HepG2 (cell line): ENCODE results near the gene PSEN1. TPM values are rescaled to one million over a fixed set of nuclear protein-coding genes. Genes with fewer than 3 reads are reported as not detected.

Experiments
- ATAC-seq: fragments of 200-7000 bp; cut with Tn5 transposase; 3 replicates; pipeline ENCODE4 v1.9.1; 2020; ENCODE audit warnings: mild to moderate bottlenecking, moderate library complexity
- BruUV-seq: library from RNA; stranded (reverse); fragments of 400-500 nt; replicated peaks from 2 replicates; lab custom pipeline; 2021; lab: Mats Ljungman, UMichigan
- CTCF ChIA-PET: fragments of 300-600 bp; formaldehyde crosslinking; extraction: SDS; loops from one replicate; lab custom pipeline; 2021; ENCODE audit warnings: low total read pairs, inconsistent platforms, low intra/inter-chr PET ratio; lab: Yijun Ruan, JAX
- POLR2A ChIA-PET: fragments of 350-600 bp; sonication (Branson Sonifier 250); formaldehyde crosslinking; loops from one replicate; lab custom pipeline; 2020; ENCODE audit warnings: antibody characterized with exemption, inconsistent platforms; lab: Yijun Ruan, JAX
- DNase-seq: peaks from one replicate; pipeline ENCODE4 v3.0.0-alpha.2; 2015; ENCODE audit warnings: low spot score
- FAIRE-seq: peaks from 3 replicates; lab custom pipeline; 2011; peaks lifted over from hg19 to GRCh38; lab: Jason Lieb, UNC
- H2AFZ ChIP-seq: one replicate; pipeline ENCODE4 v1.6.1; 2011; ENCODE audit warnings: low read length, inconsistent platforms
- H3K27ac ChIP-seq: fragments of 300-600 bp; 3 replicates; pipeline ENCODE4 v1.8.0; 2011; ENCODE audit warnings: mixed run types, mild to moderate bottlenecking, mixed read lengths, low read length, inconsistent platforms; ENCODE audit not compliant: insufficient read depth; ENCODE audit errors: extremely low read length
- H3K27me3 ChIP-seq, 2 experiments: fragments of 200-600 bp in 1 of 2; 2 replicates in 1 of 2; 3 replicates in 1 of 2; pipeline versions ENCODE4 v1.6.0 to v1.8.0; 2011; ENCODE audit warnings: low read length in 2 of 2, mild to moderate bottlenecking in 2 of 2, moderate library complexity in 2 of 2, inconsistent platforms in 1 of 2; ENCODE audit not compliant: insufficient read depth in 2 of 2, control insufficient read depth in 1 of 2
- H3K36me3 ChIP-seq, 2 experiments: fragments of 200-600 bp in 1 of 2; replicated peaks in 1 of 2; 2 replicates in 1 of 2; 3 replicates in 1 of 2; pipeline versions ENCODE4 v1.5.1 to v1.8.0; 2011; ENCODE audit warnings: low read length in 2 of 2, inconsistent platforms in 1 of 2; ENCODE audit not compliant: insufficient read depth in 2 of 2, control insufficient read depth in 1 of 2
- H3K4me1 ChIP-seq: 2 replicates; pipeline ENCODE4 v1.5.1; 2012; ENCODE audit warnings: low read length, inconsistent platforms; ENCODE audit not compliant: insufficient read depth
- H3K4me2 ChIP-seq: 2 replicates; pipeline ENCODE4 v1.6.0; 2011; ENCODE audit warnings: low read depth, low read length, inconsistent platforms
- H3K4me3 ChIP-seq, 3 experiments: fragments of 200-600 bp in 1 of 3; sonication (generic), shearing (Covaris generic) in 1 of 3; replicated peaks in 1 of 3; 2 replicates each; pipeline ENCODE4 v1.5.1; 2011 to 2016; ENCODE audit warnings: low read length in 3 of 3, inconsistent platforms in 2 of 3, low read depth in 2 of 3, mild to moderate bottlenecking in 2 of 3, control low read depth in 1 of 3, mixed read lengths in 1 of 3; ENCODE audit not compliant: insufficient read depth in 1 of 3
- H3K79me2 ChIP-seq: one replicate; pipeline ENCODE4 v1.6.1; 2011; ENCODE audit warnings: low read length, inconsistent platforms; ENCODE audit not compliant: insufficient read depth
- H3K9ac ChIP-seq: 2 replicates; pipeline ENCODE4 v1.6.0; 2011; ENCODE audit warnings: mild to moderate bottlenecking, low read depth, low read length, inconsistent platforms; ENCODE audit not compliant: insufficient read depth
- H3K9me3 ChIP-seq: 2 replicates; pipeline ENCODE4 v1.5.1; 2012; ENCODE audit warnings: mild to moderate bottlenecking, low read length
- H4K20me1 ChIP-seq: 2 replicates; pipeline ENCODE4 v1.6.0; 2011; ENCODE audit warnings: inconsistent platforms, mild to moderate bottlenecking, low read length, moderate library complexity; ENCODE audit not compliant: insufficient read depth
- BHLHE40 ChIP-seq: IDR thresholded peaks from 2 replicates; pipeline ENCODE4 v1.6.1; 2011; ENCODE audit warnings: low read length, improper control_type of control experiment
- CREB1 ChIP-seq, 2 experiments: fragments of 450-650 bp in 1 of 2; IDR thresholded peaks; 2 replicates each; pipeline ENCODE4 v1.6.1; 2016 to 2017; ENCODE audit warnings: control low read depth in 1 of 2, mild to moderate bottlenecking in 1 of 2, missing compliant biosample characterization in 1 of 2, missing genetic modification characterization in 1 of 2
- HMGXB3 ChIP-seq: sonication (generic); formaldehyde crosslinking; IDR thresholded peaks from 2 replicates; pipeline ENCODE4 v1.4.0; 2020; ENCODE audit warnings: missing genetic modification reagents, borderline replicate concordance
- HNRNPL ChIP-seq: fragments of 200-400 bp; formaldehyde crosslinking; IDR thresholded peaks from 2 replicates; pipeline ENCODE4 v1.6.1; 2017; ENCODE audit warnings: mild to moderate bottlenecking, low read depth, low read length
- HNRNPLL ChIP-seq: fragments of 200-400 bp; formaldehyde crosslinking; IDR thresholded peaks from 2 replicates; pipeline ENCODE4 v1.6.1; 2017; ENCODE audit warnings: mild to moderate bottlenecking, low read depth, low read length; ENCODE audit not compliant: poor library complexity, severe bottlenecking
- IRF2 ChIP-seq: IDR thresholded peaks from 2 replicates; pipeline ENCODE4 v1.6.1; 2018; ENCODE audit warnings: missing genetic modification reagents, missing compliant biosample characterization
- MTERF4 ChIP-seq: sonication (generic); formaldehyde crosslinking; IDR thresholded peaks from 2 replicates; pipeline ENCODE4 v1.8.0; 2023; ENCODE audit warnings: mild to moderate bottlenecking, missing genetic modification reagents
- MZF1 ChIP-seq: sonication (generic); formaldehyde crosslinking; IDR thresholded peaks from 2 replicates; pipeline ENCODE4 v1.8.1; 2023; ENCODE audit warnings: mild to moderate bottlenecking, missing genetic modification reagents, borderline replicate concordance
- RBM22 ChIP-seq: fragments of 200-400 bp; formaldehyde crosslinking; optimal IDR thresholded peaks from 2 replicates; pipeline ENCODE3; 2017; ENCODE audit warnings: mild to moderate bottlenecking, low read length, moderate library complexity
- RFXAP ChIP-seq: sonication (generic); formaldehyde crosslinking; IDR thresholded peaks from 2 replicates; pipeline ENCODE4 v1.4.0; 2020; ENCODE audit warnings: missing genetic modification reagents, borderline replicate concordance
- TFDP2 ChIP-seq: sonication (generic); formaldehyde crosslinking; IDR thresholded peaks from 2 replicates; pipeline ENCODE4 v1.4.0; 2020; ENCODE audit warnings: missing genetic modification reagents
- UBTF ChIP-seq: sonication (generic); formaldehyde crosslinking; IDR thresholded peaks from 2 replicates; pipeline ENCODE4 v1.4.0; 2020; ENCODE audit warnings: mild to moderate bottlenecking, missing genetic modification reagents
- WGBS: methylation state at CpG from one replicate; pipeline ENCODE4 v1.1.6; 2017; ENCODE audit warnings: low lambda C conversion rate; 5-methylcytosine and 5-hydroxymethylcytosine counted together
- in situ Hi-C: cut with HindIII; loops from 2 replicates; pipeline ENCODE4 v1.10.0; 2017; ENCODE audit warnings: low pct_unique_long_range_greater_than_20kb; ENCODE audit not compliant: extremely low pct_ligation_motif_present
- intact Hi-C: fragments of 100-400 bp; cut with micrococcal nuclease; formaldehyde crosslinking; loops from one replicate; pipeline ENCODE4 v1.10.0; 2022; ENCODE audit not compliant: unreplicated experiment
- polyA plus RNA-seq, 8 experiments: library from polyadenylated mRNA; depleted of rRNA in 3 of 8; stranded (reverse) in 7 of 8; unstranded in 1 of 8; fragments of >200 nt; fragmentation: Illumina TruSeq in 4 of 8; extraction: Trizol in 4 of 8; gene quantifications; 2 replicates each; pipeline versions ENCODE4 v1.2.1 to v1.2.3, GENCODE V29; 2011 to 2016; ENCODE audit warnings: low read depth in 4 of 8, missing spikeins in 1 of 8, mixed read lengths in 1 of 8; ENCODE audit not compliant: insufficient read depth in 1 of 8
- total RNA-seq, 5 experiments: library from RNA; depleted of rRNA; stranded (reverse); fragments of >200 nt; fragmentation: Illumina TruSeq; extraction: Trizol; gene quantifications; 2 replicates each; pipeline ENCODE4 v1.2.3, GENCODE V29; 2016; ENCODE audit warnings: low read depth in 1 of 5

Gene PSEN1
- total and polyA plus RNA-seq, 2 of the 13 experiments (the other 11 are each of a cell fraction or from before 2014, with no cell fraction given), result 12.5 to 26.6 TPM

GRCh38 chr14:73269729-73270531 lies 133.6 kb downstream of the PSEN1 start:
- DNase-seq (no peak), FAIRE-seq (no peak), ATAC-seq (peak; percentile 51)
- no TSS peak for BruUV-seq
- no peaks in the 10 kb centered on the region for H4K20me1 ChIP-seq
- H3K27ac ChIP-seq, result no peak overlapping the region
- H3K4me3 ChIP-seq, result peak overlapping the region; percentile 27 to 60 (median 30)
- intact Hi-C loops (no loop called here), in situ Hi-C loops (loop anchor here (5.0 kb wide), 1 partner anchor 38 kb away; no protein-coding TSS in a partner anchor)
- no peak overlapping the region for H2AFZ ChIP-seq
- ChIA-PET CTCF (no interaction called here), POLR2A (no interaction called here)
- peak overlapping the region; percentile 24; the same call in 1 of the 2 replicates for H3K9ac ChIP-seq
- H3K36me3 ChIP-seq, result peaks cover 4 to 5% of the 10 kb centered on the region in 2 experiments; a peak in 1 of 5 replicates
- no peaks in the 10 kb centered on the region for H3K9me3 ChIP-seq
- peak overlapping the region; percentile 81 for H3K4me2 ChIP-seq
- peaks cover 0 to 3% of the 10 kb centered on the region in 2 experiments; a peak in 1 of 5 replicates for H3K27me3 ChIP-seq
- H3K79me2 ChIP-seq, result no peaks in the 10 kb centered on the region
- peaks cover 16% of the 10 kb centered on the region for H3K4me1 ChIP-seq
- 22% methylated on average over 21 of the region's 48 CpGs for WGBS
- TF ChIP-seq RBM22 (peak; percentile 60), HNRNPLL (peak; percentile 68), HNRNPL (peak; percentile 68; the same call in 1 of the 2 replicates), BHLHE40 (no peak), MZF1 (CRISPR knock-in tag) (no peak), MTERF4 (CRISPR knock-in tag) (0 out of 2 replicates have a peak, but pooled peaks have one; percentile 37), TFDP2 (peak; percentile 21; the same call in 1 of the 2 replicates), RFXAP (CRISPR knock-in tag) (no peak), IRF2 (no peak), CREB1 (IDR thresholded peaks at IDR 0.05) (no peak), CREB1 (CRISPR knock-in tag; IDR thresholded peaks at IDR 0.05) (no peak), HMGXB3 (CRISPR knock-in tag) (no peak), UBTF (CRISPR knock-in tag) (0 out of 2 replicates have a peak, but pooled peaks have one; percentile 24)
